Lower lobe of right lung (tissue), 2 donors: Measurements from ENCODE around the gene ASIP. TPM values are rescaled to one million over a fixed set of nuclear protein-coding genes. Genes with fewer than 3 reads are reported as not detected.
"Not testable (repeated sequence)": the region's sequence is repeated elsewhere in the genome, so short reads cannot be mapped to it uniquely, and the experiment has no call there.

Experiments used
- ATAC-seq, 2 donors: fragments of 200-7000 bp; cut with Tn5 transposase; one replicate each; pipeline ENCODE4 v1.9.1; 2020 to 2022; ENCODE audit warnings: mild to moderate bottlenecking in 2 of 2, moderate library complexity in 2 of 2
- DNase-seq: peaks from one replicate; pipeline ENCODE4 v3.0.0-alpha.2; 2020
- H3K27ac ChIP-seq: fragments of 200-600 bp; one replicate; pipeline ENCODE4 v1.8.0; 2022
- H3K27me3 ChIP-seq: fragments of 200-600 bp; one replicate; pipeline ENCODE4 v1.8.0; 2022; ENCODE audit warnings: low read depth
- H3K36me3 ChIP-seq: fragments of 200-600 bp; one replicate; pipeline ENCODE4 v1.8.0; 2022; ENCODE audit warnings: mild to moderate bottlenecking
- H3K4me1 ChIP-seq: fragments of 200-600 bp; one replicate; pipeline ENCODE4 v1.8.0; 2022
- H3K4me3 ChIP-seq: fragments of 200-600 bp; one replicate; pipeline ENCODE4 v1.8.0; 2022; ENCODE audit warnings: mild to moderate bottlenecking
- H3K9me3 ChIP-seq: fragments of 200-600 bp; one replicate; pipeline ENCODE4 v1.8.0; 2022
- intact Hi-C: fragments of 100-400 bp; cut with DNase I; formaldehyde crosslinking; loops from one replicate; pipeline ENCODE4 v1.11.0; 2022
- total RNA-seq: library from RNA; stranded (reverse); fragmentation: NEBNext Ultra II Directional; extraction: Animal tissue kit (Norgen Biotek cat#: 25700); gene quantifications from one replicate; pipeline ENCODE4 v1.2.1, GENCODE V29; 2021
- TF ChIP-seq, protein P1 (sequence below): fragments of 200-600 bp; IDR thresholded peaks from one replicate; pipeline ENCODE4 v1.8.0; 2022; ENCODE audit warnings: antibody characterized with exemption, mild to moderate bottlenecking
- donor health status: DM: no; HTN: yes; CAD: no; lungs with severe emphysema.

The ASIP gene
- total RNA-seq, 1 donor from 2014 or later, result not detected

- Histone ChIP-seq H3K36me3 (peaks cover 82% of the 10 kb centered on the region), H3K4me1 (no peaks in the 10 kb centered on the region), H3K9me3 (no peaks in the 10 kb centered on the region), H3K27me3 (no peaks in the 10 kb centered on the region), H3K27ac (no peak overlapping the region), H3K4me3 (no peak overlapping the region)
- intact Hi-C loops, result no loop called here
- no peak for DNase-seq
- TF ChIP-seq, protein P1, sequence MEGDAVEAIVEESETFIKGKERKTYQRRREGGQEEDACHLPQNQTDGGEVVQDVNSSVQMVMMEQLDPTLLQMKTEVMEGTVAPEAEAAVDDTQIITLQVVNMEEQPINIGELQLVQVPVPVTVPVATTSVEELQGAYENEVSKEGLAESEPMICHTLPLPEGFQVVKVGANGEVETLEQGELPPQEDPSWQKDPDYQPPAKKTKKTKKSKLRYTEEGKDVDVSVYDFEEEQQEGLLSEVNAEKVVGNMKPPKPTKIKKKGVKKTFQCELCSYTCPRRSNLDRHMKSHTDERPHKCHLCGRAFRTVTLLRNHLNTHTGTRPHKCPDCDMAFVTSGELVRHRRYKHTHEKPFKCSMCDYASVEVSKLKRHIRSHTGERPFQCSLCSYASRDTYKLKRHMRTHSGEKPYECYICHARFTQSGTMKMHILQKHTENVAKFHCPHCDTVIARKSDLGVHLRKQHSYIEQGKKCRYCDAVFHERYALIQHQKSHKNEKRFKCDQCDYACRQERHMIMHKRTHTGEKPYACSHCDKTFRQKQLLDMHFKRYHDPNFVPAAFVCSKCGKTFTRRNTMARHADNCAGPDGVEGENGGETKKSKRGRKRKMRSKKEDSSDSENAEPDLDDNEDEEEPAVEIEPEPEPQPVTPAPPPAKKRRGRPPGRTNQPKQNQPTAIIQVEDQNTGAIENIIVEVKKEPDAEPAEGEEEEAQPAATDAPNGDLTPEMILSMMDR, result no peak
- no peak for ATAC-seq
Measured at GRCh38 chr20:34281177-34281576, 40.0 kb downstream of the ASIP start.

GRCh38 chr20:34282041-34282440 lies 40.8 kb downstream of the ASIP start:
- Histone ChIP-seq H3K9me3 (no peaks in the 10 kb centered on the region), H3K27ac (no peak overlapping the region), H3K27me3 (no peaks in the 10 kb centered on the region), H3K36me3 (peaks cover 81% of the 10 kb centered on the region), H3K4me3 (no peak overlapping the region), H3K4me1 (no peaks in the 10 kb centered on the region)
- intact Hi-C loops, result no loop called here
- DNase-seq, result no peak
- no peak for ATAC-seq
- TF ChIP-seq, protein P1, result no peak

GRCh38 chr20:34283844-34284243 lies 42.6 kb downstream of the ASIP start:
- H3K4me3 ChIP-seq, result no peak overlapping the region
- ATAC-seq (no peak), DNase-seq (no peak)
- H3K4me1 ChIP-seq, result no peaks in the 10 kb centered on the region
- H3K27me3 ChIP-seq, result no peaks in the 10 kb centered on the region
- H3K27ac ChIP-seq, result no peak overlapping the region
- TF ChIP-seq, protein P1, result no peak
- intact Hi-C loops, result no loop called here
- peaks cover 87% of the 10 kb centered on the region for H3K36me3 ChIP-seq
- no peaks in the 10 kb centered on the region for H3K9me3 ChIP-seq

GRCh38 chr20:34285450-34285849 lies 44.2 kb downstream of the ASIP start:
- ATAC-seq (no peak), DNase-seq (no peak)
- peaks cover 88% of the 10 kb centered on the region for H3K36me3 ChIP-seq
- TF ChIP-seq, protein P1, result no peak
- intact Hi-C loops, result no loop called here
- H3K27me3 ChIP-seq, result no peaks in the 10 kb centered on the region
- H3K4me3 ChIP-seq, result no peak overlapping the region
- no peak overlapping the region for H3K27ac ChIP-seq
- no peaks in the 10 kb centered on the region for H3K4me1 ChIP-seq
- H3K9me3 ChIP-seq, result no peaks in the 10 kb centered on the region

DNA sequence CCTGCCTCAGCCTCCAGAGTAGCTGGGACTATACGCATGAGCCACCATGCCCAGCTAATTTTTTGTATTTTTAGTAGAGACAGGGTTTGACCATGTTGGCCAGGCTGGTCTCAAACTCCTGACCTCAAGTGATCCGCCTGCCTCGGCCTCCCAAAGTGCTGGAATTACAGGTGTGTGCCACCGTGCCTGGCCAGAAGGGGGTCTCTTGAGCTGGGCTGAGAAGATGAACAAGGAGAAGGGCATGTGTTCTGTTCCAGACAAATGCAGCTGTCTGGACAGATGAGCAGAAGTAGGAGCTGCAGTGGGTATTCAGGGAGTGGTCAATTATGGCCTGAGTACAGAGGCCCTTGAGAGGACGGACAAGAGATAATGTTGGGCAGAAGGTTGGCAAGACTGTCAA lies 46.3 kb downstream of the ASIP start:
- ATAC-seq, intact Hi-C loops: not testable (repeated sequence)
- H3K36me3 ChIP-seq, result peaks cover 90% of the 10 kb centered on the region

DNA sequence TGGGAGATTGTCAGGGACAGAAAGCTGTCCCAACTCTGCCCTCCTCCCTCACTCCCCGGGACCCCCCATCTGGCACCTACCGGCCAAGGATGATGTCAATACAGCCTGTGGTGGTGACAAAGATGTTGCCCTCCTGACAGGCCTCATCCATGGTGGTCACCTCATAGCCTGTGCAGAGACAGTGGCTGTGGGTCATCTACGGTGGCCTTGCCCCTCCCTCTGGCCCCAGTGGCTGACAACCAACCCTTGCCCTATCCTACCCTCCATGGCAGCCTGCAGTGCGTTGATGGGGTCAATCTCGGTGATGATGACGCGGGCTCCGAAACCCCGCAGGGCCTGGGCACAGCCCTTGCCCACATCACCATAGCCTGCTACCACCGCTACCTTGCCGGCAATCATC lies 49.2 kb downstream of the ASIP start:
- intact Hi-C loops, result no loop called here
- H3K4me3 ChIP-seq, result no peak overlapping the region
- H3K36me3 ChIP-seq, result peaks cover 84% of the 10 kb centered on the region
- DNase-seq (no peak), ATAC-seq (no peak)
- H3K27ac ChIP-seq, result no peak overlapping the region
- TF ChIP-seq, protein P1, result no peak
- no peaks in the 10 kb centered on the region for H3K9me3 ChIP-seq
- H3K27me3 ChIP-seq, result no peaks in the 10 kb centered on the region
- no peaks in the 10 kb centered on the region for H3K4me1 ChIP-seq

More for the DNA sequence above, 46.3 kb downstream of the ASIP start:
- H3K4me3 ChIP-seq, DNase-seq, H3K9me3 ChIP-seq, H3K27ac ChIP-seq, H3K27me3 ChIP-seq, H3K4me1 ChIP-seq: not testable (repeated sequence)
